GM19240 (cell line): ENCODE measurements around the gene JMY.

Experiments used
- DNase-seq: peaks from one replicate; pipeline ENCODE4 v3.0.0; 2011; ENCODE audit warnings: low spot score; ENCODE audit not compliant: insufficient read length

JMY gene

DNA sequence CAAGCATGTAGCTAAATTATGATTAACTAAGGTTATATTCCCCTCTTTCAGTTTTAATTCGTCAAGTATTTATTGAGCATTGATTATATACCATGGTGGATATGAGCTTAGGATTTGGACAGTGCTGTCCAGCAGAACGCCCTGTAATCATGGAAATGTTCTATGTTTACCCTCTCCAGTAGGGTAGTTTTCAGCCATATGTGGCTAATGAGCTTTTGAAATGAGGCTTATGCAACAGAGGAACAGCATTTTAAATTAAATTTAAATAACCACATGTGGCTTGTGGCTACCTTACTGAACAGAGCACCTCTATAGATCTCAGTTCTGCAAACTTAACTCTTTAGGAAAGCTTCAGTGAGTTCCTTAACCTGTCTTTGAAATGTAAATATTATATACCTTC is 59.1 kb downstream of the JMY start:
- no peak for DNase-seq

DNA sequence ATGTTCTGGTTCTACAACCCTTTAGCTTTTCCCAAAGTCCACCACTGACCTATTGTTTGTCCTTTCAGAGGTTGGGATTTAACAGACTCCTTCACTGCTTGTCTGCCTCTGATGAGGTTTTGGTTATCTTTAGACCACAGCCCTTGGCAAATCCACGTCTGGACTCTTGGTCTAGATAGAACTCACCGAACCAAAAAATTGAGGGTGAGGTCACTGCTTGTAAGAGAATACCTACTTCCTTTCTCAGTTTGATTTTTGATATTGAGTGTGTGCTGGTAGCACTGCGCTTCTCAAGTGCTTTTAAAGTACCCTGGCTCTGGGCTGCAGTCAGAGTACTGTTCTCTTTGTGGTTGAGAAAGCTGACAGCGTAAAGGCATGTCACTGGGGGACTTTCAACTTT is 61.7 kb downstream of the JMY start:
- no peak for DNase-seq

- no peak for DNase-seq
Observed at GRCh38 chr5:79301046-79301712, 65.2 kb downstream of the JMY start.

- no peak for DNase-seq
Observed at GRCh38 chr5:79302454-79302853, 66.5 kb downstream of the JMY start.

GRCh38 chr5:79305706-79306105 is 69.8 kb downstream of the JMY start:
- DNase-seq: no peak

DNA sequence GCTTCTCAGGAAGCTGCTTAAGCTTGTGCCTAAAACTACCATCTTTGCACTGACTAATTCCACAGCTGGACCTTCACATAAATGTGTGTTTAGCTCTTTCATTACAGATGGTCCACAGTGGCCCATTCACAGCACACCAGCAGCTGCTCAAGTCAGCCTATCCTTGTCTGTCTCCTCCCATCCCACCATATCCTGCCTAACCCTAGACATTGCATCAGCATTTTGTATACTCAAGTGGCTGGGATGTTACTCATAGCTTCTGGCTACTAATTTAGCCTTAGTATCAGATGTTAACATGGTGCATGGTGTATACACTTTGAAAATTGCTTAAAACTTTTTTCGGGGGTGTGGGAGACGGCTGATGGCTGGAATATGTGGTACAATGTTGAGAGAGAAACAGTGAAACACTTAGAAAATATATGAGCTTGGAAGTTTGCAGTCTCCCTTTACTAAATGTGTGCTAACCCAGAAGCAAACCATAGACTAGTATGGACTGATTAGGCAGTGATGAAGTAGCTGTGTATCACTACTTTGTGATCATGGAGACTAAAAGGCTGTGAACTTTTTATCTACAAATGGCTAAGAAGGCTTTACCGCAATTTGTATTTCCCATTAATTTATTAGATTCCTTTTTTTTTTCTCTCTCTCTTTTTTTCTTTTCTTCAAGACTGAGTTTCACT is 83.1 kb downstream of the JMY start:
- DNase-seq: no peak

GRCh38 chr5:79329453-79329852 is 93.5 kb downstream of the JMY start:
- no peak for DNase-seq

GRCh38 chr5:79330071-79330470 is 94.1 kb downstream of the JMY start:
- DNase-seq: no peak

DNA sequence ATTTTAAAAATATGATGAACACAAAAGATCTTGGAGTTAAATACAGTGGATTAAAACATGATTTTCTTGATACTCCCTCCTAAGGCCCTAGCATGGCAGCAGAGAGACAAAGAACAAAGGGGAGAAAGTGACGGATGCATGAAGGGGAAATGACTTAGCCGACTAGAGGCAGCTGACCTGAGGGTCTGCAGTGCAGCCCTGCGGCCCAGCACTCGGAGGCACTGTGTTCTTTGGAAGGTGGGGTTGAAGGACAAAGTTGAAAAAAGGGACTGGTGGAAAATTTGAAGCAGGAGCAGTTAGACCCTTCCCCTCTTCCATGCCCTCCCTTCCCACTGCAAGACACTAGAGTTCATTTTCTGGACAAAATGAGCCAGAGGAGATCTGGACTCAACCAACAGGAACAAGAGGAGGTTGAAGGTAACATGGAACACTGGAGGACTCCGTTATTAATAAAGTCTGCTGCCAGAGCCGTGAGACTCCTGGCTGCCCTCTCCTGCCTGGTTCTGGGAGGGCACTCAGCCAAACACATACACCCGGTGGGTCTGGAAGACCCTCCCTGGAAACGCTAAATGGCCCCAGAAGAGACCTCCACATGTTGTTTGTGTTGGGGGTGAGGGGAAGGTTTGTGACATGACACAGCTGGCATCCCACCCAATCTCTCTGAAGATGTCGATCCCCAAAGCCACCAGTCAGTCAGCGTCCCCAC is 98.1 kb downstream of the JMY start:
- DNase-seq: no peak

- DNase-seq: no peak
Observed at GRCh38 chr5:79346420-79346824, 110.5 kb downstream of the JMY start.

- DNase-seq: no peak
Observed at GRCh38 chr5:79349047-79349446, 113.1 kb downstream of the JMY start.

- DNase-seq: no peak
Observed at GRCh38 chr5:79349881-79350280, 114.0 kb downstream of the JMY start.

DNA sequence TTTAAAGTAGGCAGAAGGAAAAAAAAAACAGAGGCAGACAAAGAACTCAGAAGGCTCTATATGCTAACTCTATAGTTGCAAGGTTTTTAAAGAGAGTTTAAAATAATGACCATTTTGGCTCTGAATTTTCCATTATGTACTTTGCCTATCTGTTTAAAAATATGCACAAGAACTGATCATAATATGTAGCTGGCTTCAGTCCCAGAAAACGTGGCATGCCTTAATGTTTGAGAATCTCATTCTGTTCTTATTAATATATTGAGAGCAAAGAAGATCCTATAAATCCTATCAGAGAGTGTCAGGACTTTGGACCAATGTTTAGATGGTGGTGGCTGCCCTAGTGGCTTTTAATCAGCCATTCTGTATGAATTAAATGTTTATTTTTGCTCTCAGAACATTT is 121.5 kb downstream of the JMY start:
- no peak for DNase-seq
